ENCODE measurements around the gene PLA2G6. TPM values are rescaled to one million over a fixed set of nuclear protein-coding genes. Genes with fewer than 3 reads are reported as not detected.

Gene PLA2G6
- total and polyA plus RNA-seq, 9 of the 15 experiments (the other 6 are each of a cell fraction or from before 2014, with no cell fraction given), result 0.11 to 12.2 (median 9.7) TPM

GRCh38 chr22:38181453-38182200 lies at the start of gene PLA2G6 (continued):
- no peak for TF ChIP-seq ZNF668 (CRISPR knock-in tag; IDR thresholded peaks at IDR 0.05)
- no peak for TF ChIP-seq EHMT2 (IDR thresholded peaks at IDR 0.05)
- no peak for TF ChIP-seq EWSR1 (IDR thresholded peaks at IDR 0.05; ENCODE audit: borderline replicate concordance, low read depth, partially characterized antibody)
- TF ChIP-seq, protein P1, sequence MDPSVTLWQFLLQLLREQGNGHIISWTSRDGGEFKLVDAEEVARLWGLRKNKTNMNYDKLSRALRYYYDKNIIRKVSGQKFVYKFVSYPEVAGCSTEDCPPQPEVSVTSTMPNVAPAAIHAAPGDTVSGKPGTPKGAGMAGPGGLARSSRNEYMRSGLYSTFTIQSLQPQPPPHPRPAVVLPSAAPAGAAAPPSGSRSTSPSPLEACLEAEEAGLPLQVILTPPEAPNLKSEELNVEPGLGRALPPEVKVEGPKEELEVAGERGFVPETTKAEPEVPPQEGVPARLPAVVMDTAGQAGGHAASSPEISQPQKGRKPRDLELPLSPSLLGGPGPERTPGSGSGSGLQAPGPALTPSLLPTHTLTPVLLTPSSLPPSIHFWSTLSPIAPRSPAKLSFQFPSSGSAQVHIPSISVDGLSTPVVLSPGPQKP (CRISPR knock-in tag; IDR thresholded peaks at IDR 0.05), result no peak
- TF ChIP-seq NR2C2 (CRISPR knock-in tag; IDR thresholded peaks at IDR 0.05), result no peak
- TF ChIP-seq NR2C2 (tag; IDR thresholded peaks at IDR 0.05), result peak; percentile 89
- no peak for TF ChIP-seq SMC3 (conservative IDR thresholded peaks at IDR 0.05; ENCODE audit: insufficient read depth, low read depth, low read length)
- no peak for TF ChIP-seq PRPF4 (IDR thresholded peaks at IDR 0.05; ENCODE audit: insufficient read depth, low read depth, low read length, poor library complexity, severe bottlenecking)
- peak; percentile 18; the same call in 1 of the 2 replicates for TF ChIP-seq TFAP4 (CRISPR knock-in tag; IDR thresholded peaks at IDR 0.05; ENCODE audit: borderline replicate concordance)
- no peak for TF ChIP-seq ZNF830 (CRISPR knock-in tag; IDR thresholded peaks at IDR 0.05)
- no peak for TF ChIP-seq PTBP1 (IDR thresholded peaks at IDR 0.05; ENCODE audit: low read depth, low read length)
- no peak for TF ChIP-seq HMGXB4 (CRISPR knock-in tag; IDR thresholded peaks at IDR 0.05)
- peak; percentile 66 for TF ChIP-seq SUPT5H (IDR thresholded peaks at IDR 0.05)
- TF ChIP-seq FUS (optimal IDR thresholded peaks at IDR 0.05; ENCODE audit: low read depth, low read length), result no peak

All from K562 (cell line).